HepG2 (cell line): ENCODE measurements around the gene KRT12. TPM values are rescaled to one million over a fixed set of nuclear protein-coding genes. Genes with fewer than 3 reads are reported as not detected.

Source experiments
- ATAC-seq: fragments of 200-7000 bp; cut with Tn5 transposase; 3 replicates; pipeline ENCODE4 v1.9.1; 2020; ENCODE audit warnings: mild to moderate bottlenecking, moderate library complexity
- BruUV-seq: library from RNA; stranded (reverse); fragments of 400-500 nt; replicated peaks from 2 replicates; lab custom pipeline; 2021; lab: Mats Ljungman, UMichigan
- CTCF ChIA-PET: fragments of 300-600 bp; formaldehyde crosslinking; extraction: SDS; loops from one replicate; lab custom pipeline; 2021; ENCODE audit warnings: low total read pairs, inconsistent platforms, low intra/inter-chr PET ratio; lab: Yijun Ruan, JAX
- POLR2A ChIA-PET: fragments of 350-600 bp; sonication (Branson Sonifier 250); formaldehyde crosslinking; loops from one replicate; lab custom pipeline; 2020; ENCODE audit warnings: antibody characterized with exemption, inconsistent platforms; lab: Yijun Ruan, JAX
- DNase-seq: peaks from one replicate; pipeline ENCODE4 v3.0.0-alpha.2; 2015; ENCODE audit warnings: low spot score
- FAIRE-seq: peaks from 3 replicates; lab custom pipeline; 2011; peaks lifted over from hg19 to GRCh38; lab: Jason Lieb, UNC
- H2AFZ ChIP-seq: one replicate; pipeline ENCODE4 v1.6.1; 2011; ENCODE audit warnings: low read length, inconsistent platforms
- H3K27ac ChIP-seq: fragments of 300-600 bp; 3 replicates; pipeline ENCODE4 v1.8.0; 2011; ENCODE audit warnings: mixed run types, mild to moderate bottlenecking, mixed read lengths, low read length, inconsistent platforms; ENCODE audit not compliant: insufficient read depth; ENCODE audit errors: extremely low read length
- H3K27me3 ChIP-seq, 2 experiments: fragments of 200-600 bp in 1 of 2; 2 replicates in 1 of 2; 3 replicates in 1 of 2; pipeline versions ENCODE4 v1.6.0 to v1.8.0; 2011; ENCODE audit warnings: low read length in 2 of 2, mild to moderate bottlenecking in 2 of 2, moderate library complexity in 2 of 2, inconsistent platforms in 1 of 2; ENCODE audit not compliant: insufficient read depth in 2 of 2, control insufficient read depth in 1 of 2
- H3K36me3 ChIP-seq, 2 experiments: fragments of 200-600 bp in 1 of 2; replicated peaks in 1 of 2; 2 replicates in 1 of 2; 3 replicates in 1 of 2; pipeline versions ENCODE4 v1.5.1 to v1.8.0; 2011; ENCODE audit warnings: low read length in 2 of 2, inconsistent platforms in 1 of 2; ENCODE audit not compliant: insufficient read depth in 2 of 2, control insufficient read depth in 1 of 2
- H3K4me1 ChIP-seq: 2 replicates; pipeline ENCODE4 v1.5.1; 2012; ENCODE audit warnings: low read length, inconsistent platforms; ENCODE audit not compliant: insufficient read depth
- H3K4me2 ChIP-seq: 2 replicates; pipeline ENCODE4 v1.6.0; 2011; ENCODE audit warnings: low read depth, low read length, inconsistent platforms
- H3K4me3 ChIP-seq, 3 experiments: fragments of 200-600 bp in 1 of 3; sonication (generic), shearing (Covaris generic) in 1 of 3; replicated peaks in 1 of 3; 2 replicates each; pipeline ENCODE4 v1.5.1; 2011 to 2016; ENCODE audit warnings: low read length in 3 of 3, inconsistent platforms in 2 of 3, low read depth in 2 of 3, mild to moderate bottlenecking in 2 of 3, control low read depth in 1 of 3, mixed read lengths in 1 of 3; ENCODE audit not compliant: insufficient read depth in 1 of 3
- H3K79me2 ChIP-seq: one replicate; pipeline ENCODE4 v1.6.1; 2011; ENCODE audit warnings: low read length, inconsistent platforms; ENCODE audit not compliant: insufficient read depth
- H3K9ac ChIP-seq: 2 replicates; pipeline ENCODE4 v1.6.0; 2011; ENCODE audit warnings: mild to moderate bottlenecking, low read depth, low read length, inconsistent platforms; ENCODE audit not compliant: insufficient read depth
- H3K9me3 ChIP-seq: 2 replicates; pipeline ENCODE4 v1.5.1; 2012; ENCODE audit warnings: mild to moderate bottlenecking, low read length
- H4K20me1 ChIP-seq: 2 replicates; pipeline ENCODE4 v1.6.0; 2011; ENCODE audit warnings: inconsistent platforms, mild to moderate bottlenecking, low read length, moderate library complexity; ENCODE audit not compliant: insufficient read depth
- ARNT ChIP-seq: fragments of 450-650 bp; IDR thresholded peaks from 2 replicates; pipeline ENCODE4 v1.6.1; 2017
- ATF7 ChIP-seq, 2 experiments: fragments of 450-650 bp in 1 of 2; sonication (generic) in 1 of 2; formaldehyde crosslinking in 1 of 2; IDR thresholded peaks; 2 replicates each; pipeline versions ENCODE4 v1.4.0 to v1.6.1; 2016 to 2020; ENCODE audit warnings: antibody characterized with exemption in 1 of 2, mild to moderate bottlenecking in 1 of 2, missing genetic modification reagents in 1 of 2
- CEBPZ ChIP-seq: IDR thresholded peaks from 2 replicates; pipeline ENCODE4 v1.6.1; 2012; ENCODE audit warnings: low read length, improper control_type of control experiment
- ERF ChIP-seq: IDR thresholded peaks from 2 replicates; pipeline ENCODE4 v1.6.1; 2018; ENCODE audit warnings: missing biosample characterization, missing genetic modification reagents
- FOXA3 ChIP-seq: IDR thresholded peaks from 2 replicates; pipeline ENCODE4 v1.6.1; 2016; ENCODE audit warnings: missing genetic modification reagents, missing compliant biosample characterization
- NFIC ChIP-seq: IDR thresholded peaks from 2 replicates; pipeline ENCODE4 v1.6.1; 2012; ENCODE audit warnings: mild to moderate bottlenecking, low read length, inconsistent platforms
- SATB2 ChIP-seq: sonication (generic); formaldehyde crosslinking; IDR thresholded peaks from 2 replicates; pipeline ENCODE4 v1.5.0; 2020; ENCODE audit warnings: missing genetic modification reagents
- SUZ12 ChIP-seq: fragments of 150-350 bp; IDR thresholded peaks from 2 replicates; pipeline ENCODE4 v1.6.1; 2014; ENCODE audit warnings: low read depth, low read length
- ZGPAT ChIP-seq: IDR thresholded peaks from 2 replicates; pipeline ENCODE4 v1.6.1; 2016; ENCODE audit warnings: mild to moderate bottlenecking
- ZNF230 ChIP-seq: sonication (generic); formaldehyde crosslinking; IDR thresholded peaks from 2 replicates; pipeline ENCODE4 v1.4.0; 2020; ENCODE audit warnings: mild to moderate bottlenecking, missing genetic modification reagents
- ZNF3 ChIP-seq: IDR thresholded peaks from 2 replicates; pipeline ENCODE4 v1.7.0; 2017; ENCODE audit warnings: inconsistent platforms
- ZNF530 ChIP-seq: sonication (generic); formaldehyde crosslinking; IDR thresholded peaks from 2 replicates; pipeline ENCODE4 v1.5.0; 2020; ENCODE audit warnings: low read depth, mild to moderate bottlenecking, missing genetic modification reagents
- ZNF552 ChIP-seq: sonication (generic); formaldehyde crosslinking; IDR thresholded peaks from 2 replicates; pipeline ENCODE4 v1.9.0; 2022; ENCODE audit warnings: missing genetic modification reagents, mild to moderate bottlenecking, borderline replicate concordance
- ZNF609 ChIP-seq: sonication (generic); formaldehyde crosslinking; IDR thresholded peaks from 2 replicates; pipeline ENCODE4 v1.4.0; 2020; ENCODE audit warnings: mild to moderate bottlenecking, missing genetic modification reagents, borderline replicate concordance
- ZNF788 ChIP-seq: sonication (generic); formaldehyde crosslinking; IDR thresholded peaks from 2 replicates; pipeline ENCODE4 v1.5.0; 2020; ENCODE audit warnings: mild to moderate bottlenecking, missing genetic modification reagents, borderline replicate concordance
- WGBS: methylation state at CpG from one replicate; pipeline ENCODE4 v1.1.6; 2017; ENCODE audit warnings: low lambda C conversion rate; 5-methylcytosine and 5-hydroxymethylcytosine counted together
- in situ Hi-C: cut with HindIII; loops from 2 replicates; pipeline ENCODE4 v1.10.0; 2017; ENCODE audit warnings: low pct_unique_long_range_greater_than_20kb; ENCODE audit not compliant: extremely low pct_ligation_motif_present
- intact Hi-C: fragments of 100-400 bp; cut with micrococcal nuclease; formaldehyde crosslinking; loops from one replicate; pipeline ENCODE4 v1.10.0; 2022; ENCODE audit not compliant: unreplicated experiment
- polyA plus RNA-seq, 8 experiments: library from polyadenylated mRNA; depleted of rRNA in 3 of 8; stranded (reverse) in 7 of 8; unstranded in 1 of 8; fragments of >200 nt; fragmentation: Illumina TruSeq in 4 of 8; extraction: Trizol in 4 of 8; gene quantifications; 2 replicates each; pipeline versions ENCODE4 v1.2.1 to v1.2.3, GENCODE V29; 2011 to 2016; ENCODE audit warnings: low read depth in 4 of 8, missing spikeins in 1 of 8, mixed read lengths in 1 of 8; ENCODE audit not compliant: insufficient read depth in 1 of 8
- total RNA-seq, 5 experiments: library from RNA; depleted of rRNA; stranded (reverse); fragments of >200 nt; fragmentation: Illumina TruSeq; extraction: Trizol; gene quantifications; 2 replicates each; pipeline ENCODE4 v1.2.3, GENCODE V29; 2016; ENCODE audit warnings: low read depth in 1 of 5

The KRT12 gene
- total and polyA plus RNA-seq, 2 of the 13 experiments (the other 11 are each of a cell fraction or from before 2014, with no cell fraction given) = 0.07 to 0.09 TPM

- DNase-seq (peak; percentile 41), ATAC-seq (no peak), FAIRE-seq (peak; percentile 37)
- CTCF ChIA-PET = no interaction called here
- BruUV-seq = no TSS peak
- WGBS = 38% methylated on average over 5 of the region's 5 CpGs
- Histone ChIP-seq H4K20me1 (no peaks in the 10 kb centered on the region), H3K4me1 (peaks cover 54% of the 10 kb centered on the region), H3K79me2 (no peaks in the 10 kb centered on the region), H2AFZ (peak overlapping the region; percentile 61), H3K4me3 (no peak overlapping the region), H3K4me2 (peak overlapping the region; percentile 46; the same call in 1 of the 2 replicates), H3K27me3 (peaks cover 0 to 2% of the 10 kb centered on the region in 2 experiments; a peak in 1 of 5 replicates), H3K27ac (peak overlapping the region; percentile 89), H3K36me3 (no peaks in the 10 kb centered on the region), H3K9me3 (no peaks in the 10 kb centered on the region), H3K9ac (peak overlapping the region; percentile 56; the same call in 1 of the 2 replicates)
- POLR2A ChIA-PET = interaction anchor here (2.6 to 2.8 kb wide), 2 partner anchors 15 to 82 kb away, joined by 12 to 18 read pairs; no protein-coding TSS in a partner anchor
- in situ Hi-C loops (no loop called here), intact Hi-C loops (loop anchor here (5.0 to 10.0 kb wide), 4 partner anchors 44 to 624 kb away; partner anchors contain the start of genes KRT19, KRTAP1-1, KRTAP2-1 and KRTAP4-2)
- no peak for TF ChIP-seq ZNF552 (CRISPR knock-in tag)
- TF ChIP-seq ERF (CRISPR knock-in tag) = no peak
- TF ChIP-seq ATF7 (IDR thresholded peaks at IDR 0.05) = peak; percentile 92
- TF ChIP-seq ATF7 (CRISPR knock-in tag; IDR thresholded peaks at IDR 0.05) = no peak; the same call in 1 of the 2 replicates
- no peak for TF ChIP-seq ZNF230 (CRISPR knock-in tag)
- TF ChIP-seq SATB2 (CRISPR knock-in tag) = no peak
- 0 out of 2 replicates have a peak, but pooled peaks have one; percentile 32 for TF ChIP-seq ZNF609 (CRISPR knock-in tag)
- no peak for TF ChIP-seq NFIC
- no peak for TF ChIP-seq ZNF530 (CRISPR knock-in tag)
- no peak for TF ChIP-seq ARNT
- TF ChIP-seq CEBPZ = no peak
- TF ChIP-seq ZGPAT (CRISPR knock-in tag) = no peak
- TF ChIP-seq ZNF3 (CRISPR knock-in tag) = no peak
- no peak for TF ChIP-seq ZNF788
- no peak for TF ChIP-seq FOXA3 (CRISPR knock-in tag)
- TF ChIP-seq SUZ12 = no peak
Measured at GRCh38 chr17:40900809-40901356, 33.9 kb upstream of the KRT12 start.
